Activated CD4-positive, alpha-beta T cell treated with anti-CD3 and anti-CD28 coated beads for 4 hours (primary cell): ENCODE data around the gene ZNF248.
"Not testable (repeated sequence)": the region's sequence is repeated elsewhere in the genome, so short reads cannot be mapped to it uniquely, and the experiment has no call there.

ENCODE experiments used
- DNase-seq, 2 donors: peaks; one replicate each; pipeline ENCODE4 v3.0.0-alpha.2; 2020

ZNF248 gene

DNA sequence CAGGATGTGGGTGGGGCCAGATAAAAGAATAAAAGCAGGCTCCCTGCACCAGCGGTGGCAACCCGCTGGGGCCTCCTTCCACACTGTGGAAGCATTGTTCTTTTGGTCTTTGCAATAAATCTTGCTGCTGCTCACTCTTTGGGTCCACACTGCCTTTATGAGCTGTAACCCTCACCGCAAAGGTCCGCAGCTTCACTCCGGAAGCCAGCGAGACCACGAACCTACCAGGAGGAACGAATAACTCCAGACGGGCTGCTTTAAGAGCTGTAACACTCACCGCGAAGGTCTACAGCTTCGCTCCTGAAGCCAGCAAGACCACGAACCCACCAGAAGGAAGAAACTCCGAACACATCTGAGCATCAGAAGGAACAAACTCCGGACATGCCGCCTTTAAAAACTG lies 119.2 kb downstream of the ZNF248 start:
- not testable (repeated sequence) for DNase-seq

DNA sequence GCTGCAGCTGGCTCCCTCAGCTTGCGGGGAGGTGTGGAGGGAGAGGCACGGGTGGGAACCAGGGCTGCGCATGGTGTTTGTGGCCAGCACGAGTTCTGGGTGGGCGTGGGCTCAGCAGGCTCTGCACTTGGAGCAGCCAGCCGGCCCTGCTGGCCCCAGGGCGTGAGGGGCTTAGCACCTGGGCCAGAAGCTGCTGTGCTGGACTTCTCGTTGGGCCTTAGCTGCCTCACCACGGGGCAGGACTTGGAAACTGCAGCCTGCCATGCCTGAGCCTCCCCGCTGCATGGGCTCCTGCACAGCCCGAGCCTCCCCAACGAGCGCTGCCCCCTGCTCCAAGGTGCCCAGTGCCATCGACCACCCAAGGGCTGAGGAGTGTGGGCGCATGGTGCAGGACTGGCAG lies 120.1 kb downstream of the ZNF248 start:
- DNase-seq: no peak

DNA sequence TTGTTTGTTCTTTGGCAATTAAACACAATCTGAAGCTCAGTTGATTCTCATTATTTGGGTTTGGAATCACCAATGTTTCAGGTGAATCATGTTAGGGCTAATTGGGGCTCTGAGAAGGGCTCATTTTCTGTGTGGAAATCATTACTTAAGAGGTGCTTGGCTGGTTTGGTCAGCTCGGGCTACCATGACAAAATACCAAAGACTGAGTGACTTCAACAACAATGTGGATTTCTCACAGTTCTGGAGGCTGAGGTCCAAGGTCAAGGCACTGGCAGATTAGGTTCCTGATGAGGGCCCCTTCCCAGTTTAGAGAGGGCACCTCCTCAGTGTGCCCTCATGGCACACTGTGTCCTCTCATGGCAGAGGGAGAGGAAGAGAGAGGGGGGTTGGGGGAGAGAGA lies 121.3 kb downstream of the ZNF248 start:
- DNase-seq: no peak

DNA sequence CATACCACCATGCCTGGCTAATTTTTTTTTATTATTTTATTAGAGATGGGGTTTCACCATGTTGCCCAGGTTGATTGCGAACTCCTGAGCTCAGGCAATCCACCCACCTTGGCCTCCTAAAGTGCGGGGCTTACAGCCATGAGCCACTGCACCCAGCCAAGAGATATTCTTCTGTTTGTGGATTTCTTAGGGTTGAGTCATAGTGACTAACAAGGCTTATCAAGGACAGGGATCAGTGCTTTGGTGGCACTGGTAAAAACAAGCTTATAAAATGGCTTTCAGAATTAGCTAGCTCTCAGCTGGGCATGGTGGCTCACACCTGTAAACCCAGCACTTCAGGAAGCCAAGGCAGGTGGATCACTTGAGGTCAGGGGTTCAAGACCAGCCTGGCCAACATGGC lies 122.4 kb downstream of the ZNF248 start:
- no peak for DNase-seq
